Neuronal stem cell (in vitro differentiated cells): Measurements from ENCODE around the gene TMEM181.

Experiments
- DNase-seq: peaks from one replicate; pipeline ENCODE4 v3.0.0-alpha.2; 2013; ENCODE audit warnings: low spot score
- H2AFZ ChIP-seq: one replicate; pipeline ENCODE4 v1.6.1; 2013; ENCODE audit warnings: mild to moderate bottlenecking, low read length, inconsistent platforms
- H2AK5ac ChIP-seq: 2 replicates; pipeline ENCODE4 v1.6.1; 2013; ENCODE audit warnings: low read depth, mild to moderate bottlenecking, inconsistent platforms, low read length, moderate library complexity, mixed read lengths
- H2BK120ac ChIP-seq: 2 replicates; pipeline ENCODE4 v1.6.1; 2013; ENCODE audit warnings: low read depth, mild to moderate bottlenecking, inconsistent platforms, low read length, moderate library complexity, mixed read lengths
- H2BK12ac ChIP-seq: one replicate; pipeline ENCODE4 v1.6.1; 2013; ENCODE audit warnings: low read length, inconsistent platforms
- H2BK15ac ChIP-seq: 2 replicates; pipeline ENCODE4 v1.6.1; 2013; ENCODE audit warnings: mild to moderate bottlenecking, low read length, inconsistent platforms, mixed read lengths
- H2BK5ac ChIP-seq: one replicate; pipeline ENCODE4 v1.6.1; 2013; ENCODE audit warnings: inconsistent platforms, mild to moderate bottlenecking, low read length, moderate library complexity
- H3K14ac ChIP-seq: one replicate; pipeline ENCODE4 v1.6.1; 2013; ENCODE audit warnings: low read length, inconsistent platforms
- H3K18ac ChIP-seq: 2 replicates; pipeline ENCODE4 v1.6.1; 2013; ENCODE audit warnings: low read length, inconsistent platforms
- H3K23ac ChIP-seq: 2 replicates; pipeline ENCODE4 v1.6.1; 2013; ENCODE audit warnings: low read depth, mild to moderate bottlenecking, mixed read lengths, low read length, inconsistent platforms; ENCODE audit not compliant: poor library complexity
- H3K27ac ChIP-seq: replicated peaks from 3 replicates; pipeline ENCODE4 v1.5.1; 2013; ENCODE audit warnings: low read length, inconsistent platforms
- H3K27me3 ChIP-seq, 3 experiments: 2 replicates each; pipeline ENCODE4 v1.6.1; 2013; ENCODE audit warnings: low read length in 3 of 3, mild to moderate bottlenecking in 2 of 3, inconsistent platforms in 1 of 3, low read depth in 1 of 3, mixed read lengths in 1 of 3, moderate library complexity in 1 of 3; ENCODE audit not compliant: control insufficient read depth in 3 of 3, insufficient read depth in 3 of 3
- H3K36me3 ChIP-seq, 2 donors: replicated peaks in 1 of 2; 2 replicates each; pipeline ENCODE4 v1.6.1; 2013; ENCODE audit warnings: low read length in 2 of 2; ENCODE audit not compliant: control insufficient read depth in 2 of 2, insufficient read depth in 2 of 2
- H3K4ac ChIP-seq: 2 replicates; pipeline ENCODE4 v1.6.1; 2013; ENCODE audit warnings: inconsistent platforms, mild to moderate bottlenecking, low read length, moderate library complexity
- H3K4me1 ChIP-seq, 2 donors: 1 replicate in 1 of 2; 2 replicates in 1 of 2; pipeline ENCODE4 v1.6.1; 2013; ENCODE audit warnings: low read length in 2 of 2, low read depth in 1 of 2; ENCODE audit not compliant: control insufficient read depth in 2 of 2, insufficient read depth in 1 of 2
- H3K4me2 ChIP-seq: one replicate; pipeline ENCODE4 v1.6.1; 2013; ENCODE audit warnings: mild to moderate bottlenecking, low read length, inconsistent platforms; ENCODE audit not compliant: insufficient read depth, poor library complexity, severe bottlenecking
- H3K4me3 ChIP-seq, 2 donors: 2 replicates each; pipeline ENCODE4 v1.5.1; 2013; ENCODE audit warnings: low read length in 2 of 2, mild to moderate bottlenecking in 2 of 2, inconsistent platforms in 1 of 2, moderate library complexity in 1 of 2
- H3K79me1 ChIP-seq: one replicate; pipeline ENCODE4 v1.6.1; 2013; ENCODE audit warnings: low read depth, mild to moderate bottlenecking, inconsistent platforms, low read length, moderate library complexity
- H3K9ac ChIP-seq: one replicate; pipeline ENCODE4 v1.6.1; 2013; ENCODE audit warnings: mild to moderate bottlenecking, low read depth, low read length, inconsistent platforms; ENCODE audit not compliant: poor library complexity
- H3K9me3 ChIP-seq, 2 donors: replicated peaks in 1 of 2; 2 replicates each; pipeline versions ENCODE3 to v1.6.1; 2013; ENCODE audit warnings: low read length in 2 of 2, mild to moderate bottlenecking in 2 of 2, inconsistent platforms in 1 of 2, low read depth in 1 of 2, mixed read lengths in 1 of 2, moderate library complexity in 1 of 2; ENCODE audit not compliant: control insufficient read depth in 2 of 2, insufficient read depth in 1 of 2
- H4K8ac ChIP-seq: one replicate; pipeline ENCODE4 v1.6.1; 2013; ENCODE audit warnings: low read depth, mild to moderate bottlenecking, inconsistent platforms, low read length, moderate library complexity
- H4K91ac ChIP-seq: one replicate; pipeline ENCODE4 v1.6.1; 2013; ENCODE audit warnings: low read length, low read depth, mild to moderate bottlenecking, inconsistent platforms; ENCODE audit not compliant: poor library complexity
- WGBS, 2 donors: extraction: QIAGEN DNeasy Blood & Tissue Kit; methylation state at CpG; one replicate each; pipeline ENCODE4 v1.1.7; 2013; ENCODE audit warnings: missing lambda C conversion rate in 2 of 2, mixed read lengths in 1 of 2; ENCODE audit not compliant: insufficient read length in 2 of 2, insufficient replicate concordance in 1 of 2; ENCODE audit errors: extremely low coverage in 2 of 2; 5-methylcytosine and 5-hydroxymethylcytosine counted together

TMEM181 gene

DNA sequence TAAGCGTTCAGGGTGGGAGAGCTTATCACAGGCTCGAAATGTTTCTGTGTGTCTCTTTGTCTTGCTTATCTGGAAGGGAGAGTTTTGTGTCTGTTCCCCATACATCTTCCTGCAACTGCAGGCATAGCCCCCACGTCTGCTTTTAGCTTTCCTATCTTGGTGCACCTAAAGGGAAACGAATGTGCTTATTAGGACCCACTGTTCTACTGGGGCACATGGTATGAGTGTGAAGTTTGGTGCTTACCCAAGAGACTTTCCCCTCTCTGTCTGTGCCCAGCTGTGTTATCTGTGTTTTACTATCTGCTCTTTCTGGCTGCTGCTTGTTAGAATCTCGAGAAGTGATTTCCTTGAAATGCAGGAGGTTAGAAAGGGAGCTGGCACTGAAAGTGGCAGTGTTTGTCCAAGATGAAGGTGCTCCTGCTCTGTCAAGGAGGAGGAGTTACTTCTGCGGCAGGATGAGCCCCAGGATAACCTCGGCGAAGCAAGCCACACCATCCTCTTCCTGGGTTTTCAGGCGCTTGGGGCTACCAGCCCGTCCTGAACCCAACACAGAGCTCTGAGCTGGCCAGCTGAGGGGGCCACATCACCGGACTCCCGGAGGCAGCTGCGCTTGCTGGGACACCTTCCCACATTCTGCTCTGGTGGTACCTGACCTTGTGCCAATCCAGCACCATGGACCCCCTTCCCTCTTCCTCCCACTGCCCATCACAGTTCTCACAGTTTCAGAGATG is 61.2 kb downstream of the TMEM181 start:
- Histone ChIP-seq H3K18ac (no peak overlapping the region), H3K79me1 (peaks cover 3% of the 10 kb centered on the region), H2AFZ (no peak overlapping the region), H2BK120ac (no peak overlapping the region), H2AK5ac (no peak overlapping the region), H3K27ac (no peak overlapping the region), H3K4me1 (no peaks in the 10 kb centered on the region), H3K14ac (no peak overlapping the region), H2BK15ac (no peak overlapping the region), H2BK12ac (no peak overlapping the region), H3K4me2 (no peak overlapping the region), H3K4me3 (no peak overlapping the region), H3K9ac (no peak overlapping the region), H3K27me3 (no peaks in the 10 kb centered on the region), H4K8ac (no peak overlapping the region), H3K23ac (no peak overlapping the region), H3K36me3 (peaks cover 18 to 58% of the 10 kb centered on the region in 2 donors), H2BK5ac (no peak overlapping the region), H4K91ac (no peak overlapping the region), H3K9me3 (no peaks in the 10 kb centered on the region), H3K4ac (no peak overlapping the region)
- DNase-seq, result no peak
- no CpG with 5 or more reads among the region's 13 CpGs for WGBS, 2 donors

DNA sequence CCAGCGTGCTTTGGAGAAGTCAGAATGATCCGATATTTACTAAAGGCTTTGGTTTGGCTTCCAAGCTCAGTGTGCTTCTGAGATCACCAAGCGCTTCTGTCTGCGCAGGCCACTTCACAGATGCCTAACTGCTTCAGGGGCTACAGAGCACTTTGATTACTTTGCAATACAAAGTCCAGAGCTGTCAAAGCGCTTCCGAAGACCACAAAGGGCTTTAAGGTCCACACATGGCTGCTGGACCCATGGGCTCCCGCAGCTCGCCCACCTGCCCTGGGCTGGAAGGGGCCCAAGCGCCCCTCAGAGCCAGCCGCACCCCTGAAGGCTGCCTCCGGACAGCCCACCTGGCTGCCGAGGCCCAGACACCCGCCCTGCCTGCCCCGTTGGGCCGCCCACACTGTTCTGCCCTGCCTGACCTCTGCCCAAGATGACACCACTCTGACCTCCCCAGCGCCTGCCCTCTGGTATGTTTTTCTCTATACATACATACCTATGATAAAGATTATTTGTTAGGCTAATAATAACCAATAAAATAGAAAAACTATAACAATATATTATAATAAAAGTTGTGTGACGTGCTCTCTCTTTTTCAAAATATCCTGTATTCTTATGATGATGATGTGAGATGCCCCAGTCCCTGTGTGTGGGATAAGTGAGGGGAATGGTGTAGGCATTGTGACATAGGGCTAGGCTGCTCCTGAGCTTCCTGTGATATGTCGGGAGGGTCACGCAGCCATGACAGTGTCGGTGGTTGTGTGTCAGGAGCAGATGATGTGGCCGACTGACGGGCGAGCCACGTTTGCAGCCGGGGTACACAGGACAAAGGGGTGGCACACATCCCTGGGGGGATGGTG is 62.0 kb downstream of the TMEM181 start:
- H3K4me3 ChIP-seq, result no peak overlapping the region
- H3K36me3 ChIP-seq, result peaks cover 23 to 66% of the 10 kb centered on the region in 2 donors
- H4K8ac ChIP-seq, result no peak overlapping the region
- no peaks in the 10 kb centered on the region for H3K27me3 ChIP-seq
- H3K4me1 ChIP-seq, result no peaks in the 10 kb centered on the region
- no peak overlapping the region for H2BK15ac ChIP-seq
- H3K23ac ChIP-seq, result no peak overlapping the region
- WGBS, 2 donors, result no CpG with 5 or more reads among the region's 25 CpGs
- H4K91ac ChIP-seq, result no peak overlapping the region
- H2AK5ac ChIP-seq, result no peak overlapping the region
- H3K9me3 ChIP-seq, result no peaks in the 10 kb centered on the region
- no peak overlapping the region for H3K14ac ChIP-seq
- H3K18ac ChIP-seq, result no peak overlapping the region
- peaks cover 3% of the 10 kb centered on the region for H3K79me1 ChIP-seq
- no peak overlapping the region for H2BK120ac ChIP-seq
- no peak overlapping the region for H3K27ac ChIP-seq
- H3K4ac ChIP-seq, result no peak overlapping the region
- no peak for DNase-seq
- H2AFZ ChIP-seq, result no peak overlapping the region
- no peak overlapping the region for H3K4me2 ChIP-seq
- no peak overlapping the region for H2BK12ac ChIP-seq
- H3K9ac ChIP-seq, result no peak overlapping the region
- no peak overlapping the region for H2BK5ac ChIP-seq

DNA sequence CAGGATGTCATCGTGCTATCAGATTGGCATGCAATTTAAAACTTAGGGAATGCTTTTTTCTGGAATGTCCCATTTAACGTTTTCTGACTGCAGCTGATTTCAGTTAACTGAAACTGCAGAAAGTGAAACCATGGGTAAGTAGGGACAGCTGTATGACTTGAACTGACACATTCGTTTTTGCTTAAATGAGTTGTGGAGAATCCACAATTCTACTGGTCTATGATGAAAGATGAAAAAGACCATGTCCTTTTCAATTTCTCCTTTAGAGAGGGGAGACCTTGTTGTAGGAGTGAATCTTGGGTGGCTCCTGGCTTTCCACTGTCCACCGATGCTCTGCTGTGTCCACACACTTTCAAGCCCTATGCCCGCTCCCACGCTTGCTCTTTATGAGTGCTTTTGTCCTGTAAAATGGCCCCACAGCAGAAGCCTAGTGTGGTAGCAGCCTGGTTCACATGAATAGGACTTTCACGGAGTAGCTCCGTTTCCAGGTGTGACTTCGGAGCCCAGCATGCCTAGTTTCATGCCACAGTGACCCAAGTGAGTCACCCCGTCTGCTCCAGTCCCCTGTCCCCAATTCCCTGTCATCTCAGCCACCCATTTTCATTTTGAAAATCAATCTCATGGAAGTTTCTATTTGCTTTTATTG is 62.8 kb downstream of the TMEM181 start:
- no peak overlapping the region for H2BK15ac ChIP-seq
- H3K18ac ChIP-seq, result no peak overlapping the region
- H4K8ac ChIP-seq, result no peak overlapping the region
- no peak overlapping the region for H3K4me2 ChIP-seq
- H3K4me1 ChIP-seq, result no peaks in the 10 kb centered on the region
- H3K36me3 ChIP-seq, result peaks cover 26 to 74% of the 10 kb centered on the region in 2 donors
- H3K27ac ChIP-seq, result no peak overlapping the region
- H3K9ac ChIP-seq, result no peak overlapping the region
- H3K4ac ChIP-seq, result no peak overlapping the region
- no peak overlapping the region for H2BK120ac ChIP-seq
- no peak for DNase-seq
- H3K27me3 ChIP-seq, result no peaks in the 10 kb centered on the region
- no peak overlapping the region for H2AK5ac ChIP-seq
- no peak overlapping the region for H3K4me3 ChIP-seq
- H3K9me3 ChIP-seq, result no peaks in the 10 kb centered on the region
- H2BK5ac ChIP-seq, result no peak overlapping the region
- no peak overlapping the region for H4K91ac ChIP-seq
- no peak overlapping the region for H3K14ac ChIP-seq
- no peak overlapping the region for H3K23ac ChIP-seq
- no peak overlapping the region for H2AFZ ChIP-seq
- no peak overlapping the region for H2BK12ac ChIP-seq
- no CpG with 5 or more reads among the region's 10 CpGs for WGBS, 2 donors
- H3K79me1 ChIP-seq, result peaks cover 3% of the 10 kb centered on the region
